Lower leg skin (tissue), 4 donors: ENCODE measurements around the gene GLRX3. TPM values are rescaled to one million over a fixed set of nuclear protein-coding genes. Genes with fewer than 3 reads are reported as not detected.

Experiments
- DNase-seq, 2 donors: peaks; one replicate each; pipeline ENCODE4 v3.0.0-alpha.2; 2019; ENCODE audit warnings: low spot score in 2 of 2
- H3K4me3 ChIP-seq: fragments of 200-600 bp; sonication (generic); 2 replicates; pipeline ENCODE4 v1.5.1; 2017; ENCODE audit warnings: mild to moderate bottlenecking, low read depth; ENCODE audit not compliant: poor library complexity, severe bottlenecking
- CTCF ChIP-seq, 3 donors: fragments of 450-650 bp; IDR thresholded peaks; one replicate each; pipeline ENCODE4 v1.5.1; 2016; ENCODE audit warnings: antibody characterized with exemption in 3 of 3, mild to moderate bottlenecking in 3 of 3, moderate library complexity in 2 of 3
- POLR2A ChIP-seq, 2 donors: fragments of 450-650 bp; IDR thresholded peaks; one replicate each; pipeline ENCODE4 v1.6.1; 2016 to 2017; ENCODE audit warnings: antibody characterized with exemption in 2 of 2, mild to moderate bottlenecking in 1 of 2, moderate library complexity in 1 of 2
- WGBS, 2 donors: methylation state at CpG; one replicate each; pipeline ENCODE4 v1.1.5; 2018; 5-methylcytosine and 5-hydroxymethylcytosine counted together
- intact Hi-C: fragments of 100-400 bp; cut with DNase I; formaldehyde crosslinking; loops from one replicate; pipeline ENCODE4 v1.15.0; 2023; ENCODE audit warnings: low total_unique reads
- total RNA-seq, 4 donors: library from RNA; depleted of rRNA; stranded (reverse); fragments of >200 nt; gene quantifications; one replicate each; pipeline ENCODE4 v1.1.0, GENCODE V29; 2016

GLRX3 gene
- total RNA-seq, 4 donors from 2014 or later: 31.5 to 60.7 (median 42.6) TPM

- intact Hi-C loops: no loop called here
- TF ChIP-seq POLR2A (IDR thresholded peaks at IDR 0.05) (no peak), CTCF (IDR thresholded peaks at IDR 0.05) (no peak)
- WGBS, 2 donors: 90 to 92% methylated on average over 7 of the region's 7 CpGs
- no peak for DNase-seq
- no peak overlapping the region for H3K4me3 ChIP-seq
Observed at GRCh38 chr10:130177250-130177649, 41.1 kb downstream of the GLRX3 start.

GRCh38 chr10:130179640-130180039, 43.4 kb downstream of the GLRX3 start:
- intact Hi-C loops: no loop called here
- DNase-seq: no peak
- WGBS, 2 donors: 43 to 47% methylated on average over 4 of the region's 4 CpGs
- no peak overlapping the region for H3K4me3 ChIP-seq
- TF ChIP-seq CTCF (IDR thresholded peaks at IDR 0.05): no peak
- TF ChIP-seq POLR2A (IDR thresholded peaks at IDR 0.05): no peak

- intact Hi-C loops: no loop called here
- H3K4me3 ChIP-seq: no peak overlapping the region
- no peak for DNase-seq
- no peak for TF ChIP-seq CTCF (IDR thresholded peaks at IDR 0.05)
- no peak for TF ChIP-seq POLR2A (IDR thresholded peaks at IDR 0.05)
- WGBS, 2 donors: 97 to 100% methylated on average over 1 of the region's 1 CpG
Observed at GRCh38 chr10:130180416-130180815, 44.2 kb downstream of the GLRX3 start.

- 75 to 78% methylated on average over 5 of the region's 5 CpGs for WGBS, 2 donors
- no peak for TF ChIP-seq POLR2A (IDR thresholded peaks at IDR 0.05)
- no peak for TF ChIP-seq CTCF (IDR thresholded peaks at IDR 0.05)
- DNase-seq: peak in 1 of 2 donors; percentile 61
- intact Hi-C loops: no loop called here
- no peak overlapping the region for H3K4me3 ChIP-seq
Observed at GRCh38 chr10:130181858-130182257, 45.7 kb downstream of the GLRX3 start.

GRCh38 chr10:130185591-130185990, 49.4 kb downstream of the GLRX3 start:
- peak in 1 of 2 donors; percentile 78 for DNase-seq
- no peak overlapping the region for H3K4me3 ChIP-seq
- intact Hi-C loops: no loop called here
- no peak for TF ChIP-seq POLR2A (IDR thresholded peaks at IDR 0.05)
- TF ChIP-seq CTCF (IDR thresholded peaks at IDR 0.05): no peak
- 91 to 93% methylated on average over 11 of the region's 11 CpGs for WGBS, 2 donors
